Measurements from ENCODE around the gene TTC39A.

The TTC39A gene

GRCh38 chr1:51296383-51297357 lies 33.7 kb downstream of the TTC39A start:
- DNase-seq, result peak; percentile 87

DNA sequence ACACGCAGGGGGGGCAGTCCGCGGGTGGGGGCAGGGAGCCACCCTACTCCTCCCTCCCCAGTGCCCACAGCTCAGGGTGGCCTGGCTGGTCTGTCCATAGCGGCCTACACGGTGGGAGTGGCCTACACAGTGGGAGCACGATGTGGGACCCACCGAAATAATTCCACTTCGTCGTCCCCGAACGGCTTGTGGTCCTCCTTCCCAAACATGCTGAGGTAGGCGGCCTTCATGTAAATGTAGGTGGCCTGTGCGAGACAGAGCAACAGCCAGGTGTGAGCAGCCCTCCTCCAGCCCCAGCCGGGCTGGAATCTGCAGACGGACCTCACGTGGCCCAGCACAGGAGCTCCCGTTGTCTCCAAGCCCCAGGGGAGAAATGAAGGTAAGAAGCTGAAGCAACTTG lies 34.4 kb downstream of the TTC39A start:
- DNase-seq, result peak; percentile 16

DNA sequence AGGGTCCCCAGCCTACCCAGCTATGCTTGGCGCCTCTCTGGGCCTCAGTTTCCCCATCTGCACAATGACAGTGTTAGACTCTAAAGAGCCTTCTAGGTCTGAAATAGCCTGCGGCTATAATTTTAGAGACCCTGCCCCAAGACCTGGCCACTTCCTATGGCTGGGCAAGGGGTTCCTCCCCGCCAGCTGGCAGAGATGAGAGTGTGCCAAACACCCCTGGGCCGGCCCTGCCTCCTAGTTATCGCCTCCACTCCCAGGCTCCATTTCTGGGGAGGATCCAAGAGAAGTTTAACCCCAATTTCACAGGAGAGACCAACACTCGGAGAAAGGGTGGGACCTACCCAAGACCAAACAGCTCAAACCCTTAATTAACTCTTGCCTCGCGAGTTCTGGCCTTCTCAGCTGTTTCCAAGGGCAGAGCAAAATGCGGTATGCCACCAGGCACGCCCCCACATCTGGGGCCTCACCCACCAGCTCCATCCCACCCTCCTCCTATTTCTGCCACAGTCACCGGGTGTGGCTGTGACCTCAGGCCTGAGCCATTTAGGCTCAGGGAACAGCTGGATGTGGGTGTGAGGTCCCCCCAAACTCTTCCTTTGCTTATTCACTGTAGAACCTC lies 35.7 kb downstream of the TTC39A start:
- peak; percentile 54 for DNase-seq

GRCh38 chr1:51293898-51294515 lies 36.4 kb downstream of the TTC39A start:
- DNase-seq, result peak; percentile 19

DNA sequence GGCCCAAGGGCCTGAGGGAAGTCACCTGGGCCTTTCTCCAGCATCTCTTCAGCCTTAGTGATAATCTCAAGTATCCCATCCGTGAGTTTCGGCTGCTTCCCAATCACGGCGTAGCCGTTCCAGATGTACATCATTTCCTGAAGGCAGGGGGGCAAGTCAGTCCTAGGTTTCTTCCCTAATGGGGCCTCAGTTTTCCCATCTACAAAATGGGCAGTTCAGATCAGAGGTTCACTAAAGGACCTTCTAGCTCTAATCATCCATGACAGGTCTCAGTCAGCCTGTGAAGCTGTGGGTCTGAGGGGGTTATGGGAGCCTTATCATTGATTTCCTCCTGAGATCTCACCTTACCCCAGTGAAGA lies 39.9 kb downstream of the TTC39A start:
- DNase-seq, result no peak

- DNase-seq, result peak; percentile 10
Measured at GRCh38 chr1:51289676-51290488, 40.5 kb downstream of the TTC39A start.

GRCh38 chr1:51288578-51288977 lies 41.8 kb downstream of the TTC39A start:
- peak; percentile 2 for DNase-seq

- no peak for DNase-seq
Measured at GRCh38 chr1:51287966-51288365, 42.4 kb downstream of the TTC39A start.

- no peak for DNase-seq
Measured at GRCh38 chr1:51285055-51285454, 45.3 kb downstream of the TTC39A start.

GRCh38 chr1:51284487-51284954 lies 45.8 kb downstream of the TTC39A start:
- DNase-seq, result no peak

GRCh38 chr1:51283979-51284378 lies 46.4 kb downstream of the TTC39A start:
- no peak for DNase-seq

GRCh38 chr1:51282605-51283004 lies 47.8 kb downstream of the TTC39A start:
- no peak for DNase-seq

DNA sequence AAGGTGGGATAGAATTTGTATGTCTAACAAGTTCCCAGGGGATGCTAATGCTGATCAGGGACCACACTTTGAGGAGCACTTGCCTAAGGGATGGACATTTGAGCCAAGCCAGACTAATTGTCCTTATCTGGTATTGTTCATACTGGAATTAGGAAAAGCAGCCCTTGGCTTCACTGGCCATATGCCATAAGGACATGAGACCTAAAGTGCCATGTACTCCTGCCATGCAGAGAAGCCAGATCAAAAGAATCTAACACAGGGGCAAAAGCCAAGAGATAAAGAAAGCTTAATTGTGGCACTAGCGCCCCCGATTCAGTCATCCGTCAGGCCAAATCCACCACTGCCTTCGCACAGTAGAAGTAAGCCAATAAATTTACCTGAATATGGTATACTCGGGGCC lies 48.6 kb downstream of the TTC39A start:
- no peak for DNase-seq

DNA sequence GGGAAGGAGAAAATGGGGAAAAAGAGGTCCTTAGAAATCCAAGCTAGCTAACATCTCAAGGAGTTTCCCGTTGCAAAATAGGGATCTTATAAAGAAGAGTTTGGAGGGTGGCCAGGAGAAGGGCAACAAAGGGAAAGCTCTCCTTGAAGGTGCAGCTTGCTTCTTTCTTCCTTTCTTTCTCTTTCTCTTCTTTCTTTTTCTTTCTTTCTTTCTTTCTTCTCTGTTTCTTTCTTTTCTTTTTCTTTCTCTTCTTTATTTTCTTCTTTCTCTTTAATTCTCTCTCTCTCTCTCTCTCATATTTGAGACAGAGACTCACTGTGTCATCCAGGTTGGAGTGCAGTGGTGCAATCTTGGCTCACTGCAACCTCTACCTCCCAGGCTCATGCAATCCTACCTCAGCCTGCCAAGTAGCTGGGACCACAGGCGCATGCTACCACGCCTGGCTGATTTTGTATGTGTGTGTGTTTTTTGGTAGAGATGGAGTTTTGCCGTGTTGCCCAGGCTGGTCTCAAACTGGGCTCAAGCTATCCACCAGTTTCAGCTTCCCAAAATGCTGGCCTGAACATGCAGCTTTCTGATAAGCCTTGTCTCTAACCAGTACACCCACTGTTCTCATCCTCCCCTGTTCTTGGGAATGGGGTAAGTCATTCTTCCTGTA lies 49.9 kb downstream of the TTC39A start:
- DNase-seq, result no peak

DNA sequence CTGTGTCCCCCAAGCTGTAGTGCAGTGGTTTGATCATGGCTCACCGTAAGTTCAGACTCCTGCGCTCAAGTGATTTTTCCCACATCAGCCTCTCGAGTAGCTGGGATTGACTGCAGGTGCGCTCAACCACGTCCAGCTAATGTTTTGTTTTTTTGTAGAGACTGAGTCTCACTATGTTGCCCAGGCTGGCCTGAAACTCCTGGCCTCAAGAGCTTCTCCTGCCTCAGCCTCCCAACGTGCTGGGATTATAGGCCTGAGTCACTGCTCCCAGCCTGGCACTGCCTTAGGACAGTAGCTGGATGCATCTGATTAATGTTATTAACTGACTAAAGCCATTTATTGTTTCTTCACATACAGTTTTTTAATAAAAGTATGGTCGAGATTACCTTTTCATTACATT lies 54.1 kb downstream of the TTC39A start:
- DNase-seq, result no peak

DNA sequence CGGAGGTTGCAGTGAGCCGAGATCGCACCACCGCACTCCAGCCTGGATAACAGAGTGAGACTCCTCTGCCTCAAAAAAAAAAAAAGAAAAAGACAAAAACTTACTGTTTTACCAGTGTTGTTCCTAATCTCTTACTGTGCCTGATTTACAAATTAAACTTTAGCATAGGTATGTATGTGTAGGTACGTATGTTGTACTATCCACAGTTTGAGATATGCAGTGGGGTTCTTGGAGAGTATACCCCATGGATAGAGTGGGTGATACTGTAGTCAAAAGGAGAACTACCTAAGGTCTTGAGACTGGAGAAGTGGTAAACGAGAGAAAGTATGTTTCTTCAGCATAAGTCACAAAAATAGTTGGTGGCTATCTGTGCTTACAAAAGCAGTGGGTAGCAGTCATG lies 55.7 kb downstream of the TTC39A start:
- DNase-seq, result no peak

DNA sequence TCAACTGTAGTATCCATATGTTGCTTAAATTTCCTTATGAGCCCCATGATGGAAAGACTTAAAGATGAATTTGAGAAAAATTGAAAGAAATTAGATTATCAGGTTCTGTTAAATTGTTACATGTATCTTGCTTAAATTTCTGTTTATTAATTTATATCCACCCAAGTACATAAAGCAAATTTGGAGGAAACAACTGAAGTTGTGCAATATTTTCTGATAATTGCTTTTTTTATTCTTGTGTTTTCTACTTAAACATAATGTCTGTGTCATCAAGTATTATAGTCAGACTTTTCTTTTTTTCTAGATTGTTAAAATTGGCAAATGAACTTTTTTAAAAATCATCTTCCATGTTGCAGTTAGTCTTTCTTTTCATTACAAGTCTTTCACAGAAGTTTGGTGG lies 57.4 kb downstream of the TTC39A start:
- DNase-seq, result no peak

GRCh38 chr1:51270751-51271150 lies 59.6 kb downstream of the TTC39A start:
- no peak for DNase-seq

- DNase-seq, result no peak
Measured at GRCh38 chr1:51268634-51269033, 61.7 kb downstream of the TTC39A start.

DNA sequence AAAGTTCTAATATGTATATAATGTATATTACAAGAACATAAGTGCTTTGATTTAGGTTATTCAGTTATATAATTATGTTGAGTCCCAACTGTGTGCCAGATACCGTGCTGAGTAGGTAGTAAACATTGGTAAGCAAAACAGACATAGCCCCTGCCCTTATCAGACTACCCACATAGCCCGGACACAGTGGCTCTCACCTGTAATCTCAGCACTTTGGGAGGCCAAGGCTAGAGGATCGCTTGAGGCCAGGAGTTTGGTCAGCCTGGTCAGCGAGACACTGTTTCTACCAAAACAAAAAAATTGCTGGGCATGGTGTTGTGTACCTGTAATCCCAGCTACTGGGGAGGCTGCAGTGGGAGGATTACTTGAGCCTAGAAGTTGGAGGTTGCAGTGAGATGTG lies 63.6 kb downstream of the TTC39A start:
- DNase-seq, result no peak

GRCh38 chr1:51266181-51266580 lies 64.2 kb downstream of the TTC39A start:
- no peak for DNase-seq

DNA sequence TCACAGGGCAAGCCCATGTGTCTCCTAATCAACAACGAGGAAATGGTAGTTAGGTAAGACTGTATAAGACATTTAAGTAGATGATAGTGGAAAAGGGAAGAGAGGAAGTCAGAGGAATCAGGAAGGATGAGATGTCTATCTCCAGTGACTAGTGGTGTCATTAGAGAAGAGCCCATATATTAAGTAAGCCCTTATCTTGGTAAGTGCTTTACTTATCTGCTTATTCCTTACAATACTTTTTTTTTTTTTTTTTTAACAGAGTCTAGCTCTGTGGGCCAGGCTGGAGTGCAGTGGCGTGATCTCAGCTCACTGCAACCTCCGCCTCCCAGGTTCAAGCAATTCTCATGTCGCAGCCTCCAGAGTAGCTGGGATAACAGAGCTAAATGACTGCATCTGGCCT lies 64.7 kb downstream of the TTC39A start:
- no peak for DNase-seq
